ENCODE results near the gene PRSS36. TPM values are rescaled to one million over a fixed set of nuclear protein-coding genes. Genes with fewer than 3 reads are reported as not detected.

Gene PRSS36
- total and polyA plus RNA-seq, 9 of the 15 experiments (the other 6 are each of a cell fraction or from before 2014, with no cell fraction given), result 0.09 to 1.2 (median 0.54) TPM; not detected in 2

DNA sequence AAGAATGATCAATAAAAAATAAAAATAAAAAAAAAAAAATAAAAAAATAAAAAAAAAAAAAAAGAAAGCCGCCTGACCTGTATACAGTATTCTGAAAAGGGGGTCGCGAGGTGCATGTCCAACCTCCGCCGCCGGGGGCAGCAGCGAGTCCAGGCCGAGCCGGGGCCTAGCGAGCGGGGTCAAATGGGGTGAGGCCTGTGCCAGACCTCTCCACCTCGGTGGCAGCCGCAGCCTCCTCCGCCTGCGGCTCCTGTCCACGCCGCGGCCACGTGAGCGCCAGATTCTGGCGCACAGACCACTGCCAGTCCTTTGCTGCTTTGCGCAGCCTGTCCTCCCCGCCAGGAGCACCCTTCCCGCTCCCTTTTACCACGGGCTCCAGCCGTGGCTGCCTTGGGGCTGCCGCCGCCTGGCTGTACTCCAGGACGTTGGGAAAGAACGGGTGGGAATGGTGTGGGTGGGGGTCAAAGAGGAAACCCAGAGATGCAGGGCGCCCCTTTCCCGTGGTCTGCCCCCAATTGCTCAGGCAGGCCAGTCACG lies 44.1 kb downstream of the PRSS36 start (continued):
- TF ChIP-seq, protein P1, sequence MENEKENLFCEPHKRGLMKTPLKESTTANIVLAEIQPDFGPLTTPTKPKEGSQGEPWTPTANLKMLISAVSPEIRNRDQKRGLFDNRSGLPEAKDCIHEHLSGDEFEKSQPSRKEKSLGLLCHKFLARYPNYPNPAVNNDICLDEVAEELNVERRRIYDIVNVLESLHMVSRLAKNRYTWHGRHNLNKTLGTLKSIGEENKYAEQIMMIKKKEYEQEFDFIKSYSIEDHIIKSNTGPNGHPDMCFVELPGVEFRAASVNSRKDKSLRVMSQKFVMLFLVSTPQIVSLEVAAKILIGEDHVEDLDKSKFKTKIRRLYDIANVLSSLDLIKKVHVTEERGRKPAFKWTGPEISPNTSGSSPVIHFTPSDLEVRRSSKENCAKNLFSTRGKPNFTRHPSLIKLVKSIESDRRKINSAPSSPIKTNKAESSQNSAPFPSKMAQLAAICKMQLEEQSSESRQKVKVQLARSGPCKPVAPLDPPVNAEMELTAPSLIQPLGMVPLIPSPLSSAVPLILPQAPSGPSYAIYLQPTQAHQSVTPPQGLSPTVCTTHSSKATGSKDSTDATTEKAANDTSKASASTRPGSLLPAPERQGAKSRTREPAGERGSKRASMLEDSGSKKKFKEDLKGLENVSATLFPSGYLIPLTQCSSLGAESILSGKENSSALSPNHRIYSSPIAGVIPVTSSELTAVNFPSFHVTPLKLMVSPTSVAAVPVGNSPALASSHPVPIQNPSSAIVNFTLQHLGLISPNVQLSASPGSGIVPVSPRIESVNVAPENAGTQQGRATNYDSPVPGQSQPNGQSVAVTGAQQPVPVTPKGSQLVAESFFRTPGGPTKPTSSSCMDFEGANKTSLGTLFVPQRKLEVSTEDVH (IDR thresholded peaks at IDR 0.05; ENCODE audit: low read depth, partially characterized antibody), result peak; percentile 52
- TF ChIP-seq ZNF551 (CRISPR knock-in tag; IDR thresholded peaks at IDR 0.05), result no peak
- TF ChIP-seq, protein P2, sequence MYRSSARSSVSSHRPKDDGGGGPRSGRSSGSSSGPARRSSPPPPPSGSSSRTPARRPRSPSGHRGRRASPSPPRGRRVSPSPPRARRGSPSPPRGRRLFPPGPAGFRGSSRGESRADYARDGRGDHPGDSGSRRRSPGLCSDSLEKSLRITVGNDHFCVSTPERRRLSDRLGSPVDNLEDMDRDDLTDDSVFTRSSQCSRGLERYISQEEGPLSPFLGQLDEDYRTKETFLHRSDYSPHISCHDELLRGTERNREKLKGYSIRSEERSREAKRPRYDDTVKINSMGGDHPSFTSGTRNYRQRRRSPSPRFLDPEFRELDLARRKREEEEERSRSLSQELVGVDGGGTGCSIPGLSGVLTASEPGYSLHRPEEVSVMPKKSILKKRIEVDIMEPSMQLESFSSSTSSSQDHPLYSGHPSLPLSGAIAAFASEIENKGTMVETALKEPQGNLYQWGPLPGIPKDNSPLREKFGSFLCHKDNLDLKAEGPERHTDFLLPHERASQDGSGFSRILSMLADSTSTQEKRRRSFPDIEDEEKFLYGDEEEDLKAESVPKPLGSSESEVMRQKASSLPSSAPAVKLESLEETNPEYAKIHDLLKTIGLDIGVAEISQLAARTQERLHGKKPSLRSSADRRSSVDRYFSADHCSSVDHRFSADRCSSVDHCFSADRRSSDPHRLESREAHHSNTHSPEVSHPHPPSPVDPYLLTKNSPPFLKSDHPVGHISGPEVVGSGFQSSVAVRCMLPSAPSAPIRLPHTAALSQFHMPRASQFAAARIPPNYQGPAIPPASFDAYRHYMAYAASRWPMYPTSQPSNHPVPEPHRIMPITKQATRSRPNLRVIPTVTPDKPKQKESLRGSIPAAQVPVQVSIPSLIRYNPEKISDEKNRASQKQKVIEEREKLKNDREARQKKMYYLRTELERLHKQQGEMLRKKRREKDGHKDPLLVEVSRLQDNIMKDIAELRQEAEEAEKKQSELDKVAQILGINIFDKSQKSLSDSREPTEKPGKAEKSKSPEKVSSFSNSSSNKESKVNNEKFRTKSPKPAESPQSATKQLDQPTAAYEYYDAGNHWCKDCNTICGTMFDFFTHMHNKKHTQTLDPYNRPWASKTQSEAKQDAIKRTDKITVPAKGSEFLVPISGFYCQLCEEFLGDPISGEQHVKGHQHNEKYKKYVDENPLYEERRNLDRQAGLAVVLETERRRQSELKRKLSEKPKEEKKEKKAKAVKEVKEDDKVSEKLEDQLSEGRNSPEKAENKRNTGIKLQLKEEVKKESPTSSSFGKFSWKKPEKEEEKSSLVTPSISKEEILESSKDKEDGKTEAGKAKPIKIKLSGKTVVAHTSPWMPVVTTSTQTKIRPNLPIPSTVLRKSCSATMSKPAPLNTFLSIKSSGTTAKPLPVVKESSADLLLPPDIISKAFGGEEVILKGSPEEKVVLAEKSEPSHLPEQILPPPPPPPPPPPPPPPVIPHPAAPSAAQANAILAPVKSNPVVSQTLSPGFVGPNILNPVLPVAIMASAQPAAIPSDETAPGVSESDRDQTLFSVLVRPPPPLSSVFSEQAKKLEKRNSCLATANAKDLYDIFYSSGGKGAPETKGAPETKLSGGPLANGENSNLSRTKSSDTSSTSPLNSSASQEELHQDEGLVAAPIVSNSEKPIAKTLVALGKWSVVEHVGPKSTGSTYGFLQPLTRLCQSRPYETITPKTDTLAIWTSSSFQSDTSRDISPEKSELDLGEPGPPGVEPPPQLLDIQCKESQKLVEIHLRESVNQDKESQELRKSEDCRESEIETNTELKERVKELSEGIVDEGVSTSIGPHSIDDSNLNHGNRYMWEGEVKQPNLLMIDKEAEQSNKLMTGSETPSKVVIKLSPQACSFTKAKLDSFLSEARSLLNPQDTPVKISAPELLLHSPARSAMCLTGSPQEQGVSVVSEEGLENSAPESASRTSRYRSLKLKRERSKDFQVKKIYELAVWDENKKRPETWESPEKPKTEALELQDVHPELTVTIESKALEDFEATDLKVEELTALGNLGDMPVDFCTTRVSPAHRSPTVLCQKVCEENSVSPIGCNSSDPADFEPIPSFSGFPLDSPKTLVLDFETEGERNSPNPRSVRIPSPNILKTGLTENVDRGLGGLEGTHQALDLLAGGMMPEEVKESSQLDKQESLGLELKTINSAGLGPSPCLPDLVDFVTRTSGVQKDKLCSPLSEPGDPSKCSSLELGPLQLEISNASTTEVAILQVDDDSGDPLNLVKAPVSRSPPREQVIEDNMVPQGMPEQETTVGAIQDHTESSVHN (IDR thresholded peaks at IDR 0.05; ENCODE audit: borderline replicate concordance in 1 of 2, low read depth in 1 of 2), result peak in 1 of 2 experiments; percentile 41; a peak in 1 of 4 replicates
- no peak for TF ChIP-seq BMI1 (IDR thresholded peaks at IDR 0.05; ENCODE audit: low read length)
- TF ChIP-seq, protein P3, sequence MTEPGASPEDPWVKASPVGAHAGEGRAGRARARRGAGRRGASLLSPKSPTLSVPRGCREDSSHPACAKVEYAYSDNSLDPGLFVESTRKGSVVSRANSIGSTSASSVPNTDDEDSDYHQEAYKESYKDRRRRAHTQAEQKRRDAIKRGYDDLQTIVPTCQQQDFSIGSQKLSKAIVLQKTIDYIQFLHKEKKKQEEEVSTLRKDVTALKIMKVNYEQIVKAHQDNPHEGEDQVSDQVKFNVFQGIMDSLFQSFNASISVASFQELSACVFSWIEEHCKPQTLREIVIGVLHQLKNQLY (CRISPR knock-in tag; conservative IDR thresholded peaks at IDR 0.05), result peak; percentile 98 to 99
- TF ChIP-seq TCF7L2 (IDR thresholded peaks at IDR 0.05; ENCODE audit: low read depth, low read length), result no peak
- TF ChIP-seq SNIP1 (IDR thresholded peaks at IDR 0.05; ENCODE audit: low read depth), result no peak
- no peak for TF ChIP-seq BCL6 (CRISPR knock-in tag; IDR thresholded peaks at IDR 0.05)
- TF ChIP-seq, protein P4, sequence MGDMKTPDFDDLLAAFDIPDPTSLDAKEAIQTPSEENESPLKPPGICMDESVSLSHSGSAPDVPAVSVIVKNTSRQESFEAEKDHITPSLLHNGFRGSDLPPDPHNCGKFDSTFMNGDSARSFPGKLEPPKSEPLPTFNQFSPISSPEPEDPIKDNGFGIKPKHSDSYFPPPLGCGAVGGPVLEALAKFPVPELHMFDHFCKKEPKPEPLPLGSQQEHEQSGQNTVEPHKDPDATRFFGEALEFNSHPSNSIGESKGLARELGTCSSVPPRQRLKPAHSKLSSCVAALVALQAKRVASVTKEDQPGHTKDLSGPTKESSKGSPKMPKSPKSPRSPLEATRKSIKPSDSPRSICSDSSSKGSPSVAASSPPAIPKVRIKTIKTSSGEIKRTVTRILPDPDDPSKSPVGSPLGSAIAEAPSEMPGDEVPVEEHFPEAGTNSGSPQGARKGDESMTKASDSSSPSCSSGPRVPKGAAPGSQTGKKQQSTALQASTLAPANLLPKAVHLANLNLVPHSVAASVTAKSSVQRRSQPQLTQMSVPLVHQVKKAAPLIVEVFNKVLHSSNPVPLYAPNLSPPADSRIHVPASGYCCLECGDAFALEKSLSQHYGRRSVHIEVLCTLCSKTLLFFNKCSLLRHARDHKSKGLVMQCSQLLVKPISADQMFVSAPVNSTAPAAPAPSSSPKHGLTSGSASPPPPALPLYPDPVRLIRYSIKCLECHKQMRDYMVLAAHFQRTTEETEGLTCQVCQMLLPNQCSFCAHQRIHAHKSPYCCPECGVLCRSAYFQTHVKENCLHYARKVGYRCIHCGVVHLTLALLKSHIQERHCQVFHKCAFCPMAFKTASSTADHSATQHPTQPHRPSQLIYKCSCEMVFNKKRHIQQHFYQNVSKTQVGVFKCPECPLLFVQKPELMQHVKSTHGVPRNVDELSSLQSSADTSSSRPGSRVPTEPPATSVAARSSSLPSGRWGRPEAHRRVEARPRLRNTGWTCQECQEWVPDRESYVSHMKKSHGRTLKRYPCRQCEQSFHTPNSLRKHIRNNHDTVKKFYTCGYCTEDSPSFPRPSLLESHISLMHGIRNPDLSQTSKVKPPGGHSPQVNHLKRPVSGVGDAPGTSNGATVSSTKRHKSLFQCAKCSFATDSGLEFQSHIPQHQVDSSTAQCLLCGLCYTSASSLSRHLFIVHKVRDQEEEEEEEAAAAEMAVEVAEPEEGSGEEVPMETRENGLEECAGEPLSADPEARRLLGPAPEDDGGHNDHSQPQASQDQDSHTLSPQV (IDR thresholded peaks at IDR 0.05), result peak; percentile 97
- no peak for TF ChIP-seq CEBPG (CRISPR knock-in tag; IDR thresholded peaks at IDR 0.05)
- TF ChIP-seq CEBPG (tag; conservative IDR thresholded peaks at IDR 0.05 in 1 of 2, IDR thresholded peaks at IDR 0.05 in 1 of 2), result no peak

Measured in K562 (cell line).